GM12872 (cell line): ENCODE data around the gene POTEF.
"Not testable (repeated sequence)": the region's sequence is repeated elsewhere in the genome, so short reads cannot be mapped to it uniquely, and the experiment has no call there.

Source experiments
- CTCF ChIP-seq: IDR thresholded peaks from 3 replicates; pipeline ENCODE4 v1.5.1; 2011; ENCODE audit warnings: low read depth, mild to moderate bottlenecking, low read length, moderate library complexity; ENCODE audit not compliant: insufficient read depth

Gene POTEF

GRCh38 chr2:130129120-130129829 lies at the start of gene POTEF:
POTEF (minus strand) TSS chr2:130129222; CDS start chr2:130120515, 8,707 bp downstream.
- not testable (repeated sequence) for TF ChIP-seq CTCF

- TF ChIP-seq CTCF: no peak
Measured at GRCh38 chr2:130169896-130170295, 40.9 kb upstream of the POTEF start.

DNA sequence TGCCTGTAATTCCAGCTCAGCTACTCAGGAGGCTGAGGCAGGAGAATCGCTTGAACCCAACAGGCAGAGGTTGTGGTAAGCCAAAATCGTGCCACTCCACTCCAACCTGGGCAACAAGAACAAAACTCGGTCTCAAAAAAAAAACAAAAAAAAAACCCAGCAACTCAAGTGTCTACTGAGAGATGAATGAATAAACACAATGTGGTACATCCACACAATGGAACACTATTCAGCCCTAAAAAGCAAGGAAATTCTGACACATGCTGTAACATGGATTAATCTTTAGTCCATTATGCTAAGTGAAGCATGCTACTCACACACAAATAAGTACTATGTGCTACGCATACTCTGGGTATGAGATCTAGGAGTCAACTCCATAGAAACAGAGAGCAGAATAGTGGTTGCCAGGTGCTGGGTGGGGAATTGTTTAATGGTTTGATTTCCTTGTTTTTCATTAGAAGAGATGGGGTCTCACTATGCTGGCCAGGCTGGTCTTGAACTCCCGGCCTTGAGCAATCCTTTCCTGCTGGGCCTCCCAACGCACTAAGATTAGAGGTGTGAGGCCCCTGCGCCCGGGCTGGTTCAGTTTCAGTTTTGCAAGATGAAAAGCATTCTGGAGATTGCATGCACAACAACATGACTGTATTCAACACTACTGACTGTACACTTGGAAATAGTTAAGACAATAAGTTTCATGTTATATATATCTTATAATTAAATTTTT lies 36.4 kb upstream of the POTEF start:
- no peak for TF ChIP-seq CTCF

DNA sequence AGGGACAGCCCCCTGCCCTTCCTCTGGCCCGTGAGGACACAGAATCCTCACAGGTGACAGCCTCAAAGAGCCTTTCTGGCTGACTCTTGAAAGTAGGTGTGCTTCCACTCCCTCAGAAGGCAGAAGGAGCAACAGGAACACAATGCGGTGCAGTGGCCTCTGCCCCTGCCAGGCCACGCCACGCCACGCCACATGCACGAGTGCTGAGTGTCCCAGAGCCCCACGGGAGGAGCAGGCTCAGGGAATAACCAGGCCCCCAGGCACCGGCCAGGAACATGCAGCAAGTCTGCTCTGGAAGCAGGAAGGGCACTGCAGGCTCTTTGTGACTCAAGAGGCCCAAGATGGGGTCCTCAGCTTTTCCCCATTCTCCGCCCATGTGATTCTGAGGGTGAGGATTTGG lies 33.9 kb upstream of the POTEF start:
- TF ChIP-seq CTCF: no peak

GRCh38 chr2:130160131-130160530 lies 31.1 kb upstream of the POTEF start:
- TF ChIP-seq CTCF: no peak

GRCh38 chr2:130158631-130159030 lies 29.6 kb upstream of the POTEF start:
- TF ChIP-seq CTCF: no peak

GRCh38 chr2:130157825-130158514 lies 28.9 kb upstream of the POTEF start:
- TF ChIP-seq CTCF: peak; percentile 25; the same call in 1 of the 3 replicates
